ENCODE results near the gene NT5DC2.
A peak's percentile ranks its signal among the peaks of the same experiment; 100 is the strongest.

The NT5DC2 gene

DNA sequence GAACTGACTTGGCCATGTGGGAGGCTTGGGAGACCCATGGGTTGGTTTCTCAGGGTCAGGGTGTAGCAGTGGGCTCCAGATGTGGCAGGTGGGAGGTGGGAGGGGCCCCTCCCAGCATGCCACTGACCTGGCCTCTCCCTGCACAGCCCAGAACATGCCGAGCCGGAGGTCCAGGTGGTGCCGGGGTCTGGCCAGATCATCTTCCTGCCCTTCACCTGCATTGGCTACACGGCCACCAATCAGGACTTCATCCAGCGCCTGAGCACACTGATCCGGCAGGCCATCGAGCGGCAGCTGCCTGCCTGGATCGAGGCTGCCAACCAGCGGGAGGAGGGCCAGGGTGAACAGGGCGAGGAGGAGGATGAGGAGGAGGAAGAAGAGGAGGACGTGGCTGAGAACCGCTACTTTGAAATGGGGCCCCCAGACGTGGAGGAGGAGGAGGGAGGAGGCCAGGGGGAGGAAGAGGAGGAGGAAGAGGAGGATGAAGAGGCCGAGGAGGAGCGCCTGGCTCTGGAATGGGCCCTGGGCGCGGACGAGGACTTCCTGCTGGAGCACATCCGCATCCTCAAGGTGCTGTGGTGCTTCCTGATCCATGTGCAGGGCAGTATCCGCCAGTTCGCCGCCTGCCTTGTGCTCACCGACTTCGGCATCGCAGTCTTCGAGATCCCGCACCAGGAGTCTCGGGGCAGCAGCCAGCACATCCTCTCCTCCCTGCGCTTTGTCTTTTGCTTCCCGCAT, 46.4 kb downstream of the NT5DC2 start:
- no peak for DNase-seq

DNA sequence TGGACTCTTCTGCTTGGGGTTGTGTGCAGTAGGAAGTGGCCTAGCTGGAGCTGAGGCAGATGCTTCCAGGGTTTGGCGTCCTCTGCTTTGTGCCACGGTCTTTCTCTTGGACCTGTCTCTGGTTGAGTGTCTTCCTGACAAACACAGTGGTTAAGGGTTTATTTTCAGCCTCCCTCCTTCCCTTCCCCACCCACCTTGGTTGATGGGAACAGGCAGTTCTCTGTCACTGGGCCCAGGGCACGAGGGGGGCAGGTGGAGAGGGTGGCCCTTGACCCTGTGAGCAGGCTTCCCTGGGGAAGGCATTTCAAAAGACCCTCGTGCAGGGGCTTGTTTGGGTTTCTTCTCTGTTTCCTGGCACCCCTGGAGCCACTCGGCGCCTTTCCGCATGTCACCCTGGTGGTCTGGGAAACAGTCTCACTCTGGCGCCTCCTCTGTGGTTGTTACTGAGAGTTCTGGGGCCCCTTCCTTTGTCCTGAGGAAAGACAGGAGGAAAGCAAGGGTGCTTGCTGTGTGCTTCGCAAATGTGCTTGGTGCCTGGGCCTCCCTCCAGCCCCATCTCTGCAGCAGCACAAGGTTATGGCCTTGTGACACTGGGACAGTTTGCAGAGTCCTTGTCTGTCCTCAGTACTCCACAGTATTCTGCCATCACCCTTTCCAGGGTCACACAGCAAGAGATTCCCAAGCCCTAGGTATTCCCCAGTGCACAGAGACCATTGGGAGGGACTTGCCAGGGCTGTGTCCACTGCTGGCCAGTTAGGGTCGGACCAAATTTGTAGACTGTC, 48.8 kb downstream of the NT5DC2 start:
- no peak for DNase-seq

DNA sequence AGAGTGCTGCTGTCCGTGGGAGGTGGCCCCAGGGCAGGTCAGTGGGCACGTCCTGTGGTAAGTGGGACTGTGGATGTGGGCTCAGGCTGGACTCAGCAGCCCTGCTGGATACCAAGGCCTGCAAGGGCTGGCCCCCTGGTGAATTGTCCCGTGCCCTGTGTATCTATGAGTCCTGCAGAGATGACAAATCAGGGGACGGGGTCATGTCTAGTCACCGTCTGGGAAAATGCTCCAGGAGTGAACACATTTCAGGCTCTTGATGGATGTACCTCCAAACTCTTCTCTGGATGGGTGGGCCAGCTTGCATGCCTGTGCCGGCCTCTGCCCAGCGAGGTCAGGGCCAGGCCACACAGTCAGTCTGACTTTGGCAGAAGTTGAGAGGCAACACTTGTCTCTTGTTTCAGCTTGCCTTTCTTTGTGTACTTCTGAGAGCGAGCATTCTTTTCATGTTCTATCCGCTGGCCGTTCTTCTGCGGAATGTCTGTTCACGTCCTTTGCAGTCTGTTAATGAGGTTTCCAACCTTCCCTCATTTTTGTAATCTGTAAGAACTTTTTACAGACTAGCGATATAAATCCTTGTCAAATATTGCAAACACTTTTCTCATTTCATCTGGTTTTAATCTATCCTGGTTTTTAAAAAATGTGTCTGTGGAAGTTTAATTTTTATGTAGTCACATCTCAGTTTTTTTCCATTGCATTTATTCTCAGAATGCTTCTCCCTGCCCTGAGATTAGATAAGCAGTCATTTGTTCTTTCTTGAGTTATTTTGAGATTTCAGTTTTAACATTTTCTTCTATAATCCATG, 49.9 kb downstream of the NT5DC2 start:
- DNase-seq = no peak

- DNase-seq = no peak
Observed at GRCh38 chr3:52483081-52483480, 50.6 kb downstream of the NT5DC2 start.

DNA sequence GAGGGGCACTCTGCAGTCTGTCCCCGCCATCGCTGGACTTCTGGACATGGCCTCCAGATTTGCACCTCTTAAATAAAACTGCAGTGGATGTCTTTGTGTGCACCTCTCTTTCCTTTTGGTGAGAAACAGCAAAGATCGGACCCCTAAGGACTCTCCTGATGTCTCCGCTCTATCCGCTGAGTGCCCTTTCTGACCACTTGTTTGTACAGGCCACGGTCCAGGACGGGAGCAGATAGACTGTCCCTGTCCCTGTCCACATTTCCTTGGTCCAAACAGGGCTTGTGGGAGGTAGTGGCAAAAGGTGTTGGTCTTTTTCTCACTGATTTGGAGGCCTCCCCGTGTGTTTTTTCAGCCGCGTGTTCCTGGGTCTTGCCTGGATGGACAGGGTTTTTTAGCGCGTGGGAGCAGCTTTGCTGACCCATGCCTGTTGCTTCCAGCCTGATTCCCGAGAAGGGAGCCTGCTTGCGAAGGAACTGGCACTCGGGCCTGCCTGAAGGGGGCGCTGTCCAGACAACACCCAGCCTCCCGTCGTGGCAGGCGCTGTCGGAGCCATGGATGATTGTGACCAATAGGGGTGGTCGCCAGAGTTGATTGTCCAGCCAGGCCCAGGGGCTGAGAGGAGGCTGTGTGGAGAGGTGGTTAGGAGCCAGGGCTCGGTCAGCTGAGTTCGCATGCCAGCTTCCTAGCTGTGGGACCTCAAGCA, 51.7 kb downstream of the NT5DC2 start:
- DNase-seq = no peak

- DNase-seq = peak in 1 of 2 experiments; percentile 66
Observed at GRCh38 chr3:52480768-52481715, 52.6 kb downstream of the NT5DC2 start.

DNA sequence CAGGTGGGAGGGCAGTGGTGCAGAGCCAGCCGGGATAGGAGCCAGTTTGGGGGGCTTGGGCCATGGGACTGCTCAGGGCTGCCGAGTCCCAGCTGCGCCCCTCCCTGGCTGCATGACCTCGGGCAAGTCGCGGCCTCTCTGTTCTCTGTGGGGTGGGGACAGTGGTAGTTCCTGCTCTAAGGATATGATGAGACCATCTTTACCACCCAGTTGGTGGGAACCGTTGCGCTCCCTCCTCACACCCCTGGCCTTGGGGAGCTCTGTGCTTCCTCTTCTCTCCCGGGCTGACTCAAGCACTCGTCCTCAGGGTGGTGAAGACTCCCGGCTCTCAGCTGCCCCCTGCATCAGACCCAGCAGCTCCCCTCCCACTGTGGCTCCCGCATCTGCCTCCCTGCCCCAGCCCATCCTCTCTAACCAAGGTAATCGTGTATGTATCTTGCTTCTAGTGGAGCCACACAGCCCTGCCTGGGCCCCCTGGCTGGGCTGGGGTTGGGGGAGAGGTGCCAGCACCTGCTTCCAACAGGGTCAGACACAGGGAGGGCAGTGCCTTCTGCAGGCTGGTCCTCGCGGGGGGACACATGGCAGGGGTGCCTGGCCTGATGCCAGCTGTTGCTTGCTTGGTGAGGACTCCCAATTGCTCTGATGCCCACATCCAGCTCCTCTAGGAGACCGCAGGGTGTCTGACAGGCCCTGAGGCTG, 53.6 kb downstream of the NT5DC2 start:
- no peak for DNase-seq

DNA sequence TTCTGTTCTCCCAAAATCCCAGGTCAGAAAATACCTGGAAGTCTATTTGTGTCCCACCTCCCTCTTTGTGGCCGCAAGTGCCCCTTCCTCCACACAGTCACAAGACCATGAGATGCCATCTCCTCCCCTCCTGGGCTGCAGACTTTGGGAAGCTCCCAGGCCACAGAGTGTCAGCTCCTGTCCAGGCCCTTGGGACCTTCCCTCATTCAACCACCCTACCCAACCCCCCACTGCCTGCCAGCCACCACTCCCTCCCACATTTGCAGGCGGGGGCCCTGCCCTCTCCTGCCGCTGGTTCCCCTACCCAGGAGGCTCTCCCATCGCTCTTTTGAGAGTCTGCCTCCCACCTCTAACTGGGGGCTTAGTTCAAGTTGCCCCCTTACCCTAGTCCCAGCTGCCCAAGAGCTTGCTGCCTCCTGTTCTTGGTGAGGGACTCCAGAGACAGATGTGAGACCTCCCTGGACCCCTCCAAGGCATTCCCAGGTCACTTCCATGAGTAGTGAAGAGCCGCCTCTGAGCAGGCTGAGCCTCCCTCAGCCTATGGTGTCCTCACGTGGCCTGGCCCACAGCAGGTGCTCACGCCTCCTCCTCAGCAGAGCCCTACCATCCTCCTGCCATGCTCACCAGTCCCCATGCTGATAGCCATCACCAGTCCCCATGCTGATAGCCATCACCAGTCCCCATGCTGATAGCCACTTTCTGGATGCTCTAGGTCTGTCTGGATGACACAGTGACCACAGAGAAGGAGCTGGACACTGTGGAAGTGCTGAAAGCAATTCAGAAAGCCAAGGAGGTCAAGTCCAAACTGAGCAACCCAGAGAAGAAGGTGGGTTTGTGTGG, 54.4 kb downstream of the NT5DC2 start:
- no peak for DNase-seq

GRCh38 chr3:52477796-52478095, 55.9 kb downstream of the NT5DC2 start:
- DNase-seq = no peak

DNA sequence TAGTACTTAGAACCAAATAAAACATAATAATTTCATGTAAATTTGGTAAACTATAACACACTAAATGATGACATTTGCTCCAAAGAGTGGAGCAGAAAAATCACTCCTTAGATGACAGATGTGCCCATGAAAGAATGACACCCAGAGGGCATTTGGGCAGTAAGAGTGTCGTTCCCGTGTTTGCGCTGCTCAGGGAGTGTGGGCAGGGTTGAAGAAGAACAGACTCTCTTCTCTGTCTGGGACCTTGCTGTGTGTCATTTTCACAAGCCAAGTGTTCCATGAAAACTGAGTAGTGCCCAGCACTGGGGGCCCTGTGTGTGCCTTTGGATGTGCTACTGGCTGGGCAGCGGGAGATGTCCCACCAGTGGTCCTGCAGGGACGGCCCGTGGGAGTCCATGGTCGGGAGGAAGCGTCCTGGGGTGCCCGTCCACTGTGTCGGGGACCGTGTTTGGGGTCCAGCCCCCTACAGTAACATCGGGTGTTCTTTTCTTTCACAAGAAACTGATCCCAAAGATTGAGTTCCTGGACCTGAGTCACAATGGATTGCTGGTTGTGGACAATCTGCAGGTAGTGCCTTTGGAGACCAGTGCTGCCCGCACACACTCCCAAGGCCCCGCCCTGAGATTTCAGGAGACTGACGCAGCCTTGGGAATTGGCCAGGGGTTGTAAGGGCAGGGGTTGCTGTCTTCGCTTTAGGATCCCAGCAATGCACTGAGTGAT, 56.4 kb downstream of the NT5DC2 start:
- no peak for DNase-seq
